ENCODE results near the gene FHIT.

DNA sequence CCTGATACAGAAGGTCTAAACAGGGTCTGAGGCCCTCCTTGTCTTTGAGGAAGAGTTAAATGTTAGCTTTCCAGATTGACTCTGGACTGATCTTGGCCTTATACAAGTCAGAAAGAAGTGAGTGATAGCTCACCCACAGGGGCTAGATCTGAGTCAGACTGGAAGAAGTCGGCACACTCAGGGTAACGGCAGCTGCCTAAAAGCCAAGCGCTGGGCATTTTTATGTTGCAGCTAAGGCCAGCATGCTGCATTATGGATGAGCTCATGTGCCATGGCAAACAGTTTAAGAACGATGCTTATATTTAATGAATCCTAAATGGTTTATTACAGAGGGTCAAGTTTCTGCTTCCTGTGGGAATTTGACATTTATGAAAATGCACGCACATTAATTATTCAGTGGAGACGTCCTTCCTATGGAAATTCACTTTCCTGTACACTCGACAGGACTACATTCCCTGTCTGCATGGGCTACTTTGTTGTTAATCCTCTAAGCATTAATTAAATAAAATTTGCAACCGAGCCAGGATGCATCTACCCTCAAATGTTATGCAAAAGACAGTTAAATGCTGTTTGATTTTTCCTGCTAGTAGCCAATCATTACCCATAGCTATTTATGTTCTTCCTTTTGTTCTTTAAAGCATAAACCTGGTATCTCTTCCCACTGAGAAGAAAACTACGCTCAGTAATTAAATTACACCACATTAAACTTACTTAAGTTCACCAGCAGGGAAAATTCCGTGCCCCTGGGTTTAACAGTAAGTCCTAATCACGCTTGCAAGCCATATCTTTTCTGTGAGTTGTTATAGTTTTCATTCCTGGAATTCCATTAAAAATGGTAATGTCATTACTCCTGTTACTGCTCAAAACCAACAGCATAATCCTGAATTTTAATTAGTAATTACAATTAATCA, 1438.8 kb downstream of the FHIT start:
- TF ChIP-seq, protein P1, sequence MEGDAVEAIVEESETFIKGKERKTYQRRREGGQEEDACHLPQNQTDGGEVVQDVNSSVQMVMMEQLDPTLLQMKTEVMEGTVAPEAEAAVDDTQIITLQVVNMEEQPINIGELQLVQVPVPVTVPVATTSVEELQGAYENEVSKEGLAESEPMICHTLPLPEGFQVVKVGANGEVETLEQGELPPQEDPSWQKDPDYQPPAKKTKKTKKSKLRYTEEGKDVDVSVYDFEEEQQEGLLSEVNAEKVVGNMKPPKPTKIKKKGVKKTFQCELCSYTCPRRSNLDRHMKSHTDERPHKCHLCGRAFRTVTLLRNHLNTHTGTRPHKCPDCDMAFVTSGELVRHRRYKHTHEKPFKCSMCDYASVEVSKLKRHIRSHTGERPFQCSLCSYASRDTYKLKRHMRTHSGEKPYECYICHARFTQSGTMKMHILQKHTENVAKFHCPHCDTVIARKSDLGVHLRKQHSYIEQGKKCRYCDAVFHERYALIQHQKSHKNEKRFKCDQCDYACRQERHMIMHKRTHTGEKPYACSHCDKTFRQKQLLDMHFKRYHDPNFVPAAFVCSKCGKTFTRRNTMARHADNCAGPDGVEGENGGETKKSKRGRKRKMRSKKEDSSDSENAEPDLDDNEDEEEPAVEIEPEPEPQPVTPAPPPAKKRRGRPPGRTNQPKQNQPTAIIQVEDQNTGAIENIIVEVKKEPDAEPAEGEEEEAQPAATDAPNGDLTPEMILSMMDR (IDR thresholded peaks at IDR 0.05), result no peak
- no peak for TF ChIP-seq POLR2A (IDR thresholded peaks at IDR 0.05)
- TF ChIP-seq POLR2AphosphoS5 (IDR thresholded peaks at IDR 0.05), result no peak

All from suprapubic skin (tissue), 4 donors.